ENCODE results near the gene TXNRD1. TPM values are rescaled to one million over a fixed set of nuclear protein-coding genes. Genes with fewer than 3 reads are reported as not detected.

The TXNRD1 gene
- total RNA-seq, 1 donor, result 502 TPM

- peak; percentile 77 for DNase-seq (ENCODE audit: insufficient read length, low spot score, missing footprints)
- H3K27ac ChIP-seq (ENCODE audit: low read depth, low read length), result peak overlapping the region; percentile 32
- TF ChIP-seq CTCF (IDR thresholded peaks at IDR 0.05; ENCODE audit: extremely low read depth, low read depth, low read length), result no peak
- peaks cover 17% of the 10 kb centered on the region for H3K4me1 ChIP-seq (ENCODE audit: insufficient read depth, low read length)
- peaks cover 83% of the 10 kb centered on the region for H3K79me2 ChIP-seq (ENCODE audit: insufficient read depth, low read length)
- H3K4me3 ChIP-seq (ENCODE audit: insufficient read depth, low read length), result no peak overlapping the region
- H3K36me3 ChIP-seq (ENCODE audit: insufficient read depth, low read length), result peaks cover 98% of the 10 kb centered on the region
- no peak overlapping the region for H3K4me2 ChIP-seq (ENCODE audit: insufficient read depth, low read length)
- no peaks in the 10 kb centered on the region for H3K27me3 ChIP-seq (ENCODE audit: insufficient read depth, low read length)
- H3K9me3 ChIP-seq (ENCODE audit: low read depth, low read length), result no peaks in the 10 kb centered on the region
- peaks cover 50% of the 10 kb centered on the region for H4K20me1 ChIP-seq (ENCODE audit: insufficient read depth, low read length)
- H2AFZ ChIP-seq (ENCODE audit: low read length), result no peak overlapping the region
These were observed 100.0 kb downstream of the TXNRD1 start for GRCh38 chr12:104315326-104316224.

GRCh38 chr12:104316936-104317335, 101.4 kb downstream of the TXNRD1 start:
- Histone ChIP-seq H3K4me1 (ENCODE audit: insufficient read depth, low read length) (peaks cover 14% of the 10 kb centered on the region), H3K4me3 (ENCODE audit: insufficient read depth, low read length) (no peak overlapping the region), H3K36me3 (ENCODE audit: insufficient read depth, low read length) (peaks cover 98% of the 10 kb centered on the region), H3K27me3 (ENCODE audit: insufficient read depth, low read length) (no peaks in the 10 kb centered on the region), H3K79me2 (ENCODE audit: insufficient read depth, low read length) (peaks cover 82% of the 10 kb centered on the region), H3K4me2 (ENCODE audit: insufficient read depth, low read length) (no peak overlapping the region), H3K27ac (ENCODE audit: low read depth, low read length) (no peak overlapping the region), H2AFZ (ENCODE audit: low read length) (no peak overlapping the region), H4K20me1 (ENCODE audit: insufficient read depth, low read length) (peaks cover 43% of the 10 kb centered on the region), H3K9me3 (ENCODE audit: low read depth, low read length) (no peaks in the 10 kb centered on the region)
- DNase-seq (ENCODE audit: insufficient read length, low spot score, missing footprints), result no peak
- no peak for TF ChIP-seq CTCF (IDR thresholded peaks at IDR 0.05; ENCODE audit: extremely low read depth, low read depth, low read length)

- no peak for TF ChIP-seq CTCF (IDR thresholded peaks at IDR 0.05; ENCODE audit: extremely low read depth, low read depth, low read length)
- no peak overlapping the region for H3K27ac ChIP-seq (ENCODE audit: low read depth, low read length)
- H3K4me3 ChIP-seq (ENCODE audit: insufficient read depth, low read length), result no peak overlapping the region
- no peak overlapping the region for H2AFZ ChIP-seq (ENCODE audit: low read length)
- H3K79me2 ChIP-seq (ENCODE audit: insufficient read depth, low read length), result peaks cover 77% of the 10 kb centered on the region
- peaks cover 98% of the 10 kb centered on the region for H3K36me3 ChIP-seq (ENCODE audit: insufficient read depth, low read length)
- no peak overlapping the region for H3K4me2 ChIP-seq (ENCODE audit: insufficient read depth, low read length)
- DNase-seq (ENCODE audit: insufficient read length, low spot score, missing footprints), result no peak
- H3K9me3 ChIP-seq (ENCODE audit: low read depth, low read length), result no peaks in the 10 kb centered on the region
- peaks cover 47% of the 10 kb centered on the region for H4K20me1 ChIP-seq (ENCODE audit: insufficient read depth, low read length)
- peaks cover 14% of the 10 kb centered on the region for H3K4me1 ChIP-seq (ENCODE audit: insufficient read depth, low read length)
- no peaks in the 10 kb centered on the region for H3K27me3 ChIP-seq (ENCODE audit: insufficient read depth, low read length)
These were observed 102.1 kb downstream of the TXNRD1 start for GRCh38 chr12:104317538-104318210.

- Histone ChIP-seq H2AFZ (ENCODE audit: low read length) (no peak overlapping the region), H3K9me3 (ENCODE audit: low read depth, low read length) (no peaks in the 10 kb centered on the region), H3K4me1 (ENCODE audit: insufficient read depth, low read length) (peaks cover 8% of the 10 kb centered on the region), H3K79me2 (ENCODE audit: insufficient read depth, low read length) (peaks cover 67% of the 10 kb centered on the region), H3K4me3 (ENCODE audit: insufficient read depth, low read length) (no peak overlapping the region), H3K4me2 (ENCODE audit: insufficient read depth, low read length) (no peak overlapping the region), H3K27ac (ENCODE audit: low read depth, low read length) (no peak overlapping the region), H3K36me3 (ENCODE audit: insufficient read depth, low read length) (peaks cover 89% of the 10 kb centered on the region), H3K27me3 (ENCODE audit: insufficient read depth, low read length) (no peaks in the 10 kb centered on the region), H4K20me1 (ENCODE audit: insufficient read depth, low read length) (peaks cover 35% of the 10 kb centered on the region)
- DNase-seq (ENCODE audit: insufficient read length, low spot score, missing footprints), result no peak
- TF ChIP-seq CTCF (IDR thresholded peaks at IDR 0.05; ENCODE audit: extremely low read depth, low read depth, low read length), result no peak
These were observed 103.4 kb downstream of the TXNRD1 start for GRCh38 chr12:104319028-104319427.

Data from osteoblast (primary cell).